Glomerular visceral epithelial cell (primary cell): ENCODE data around the gene MMP28.
A peak's percentile ranks its signal among the peaks of the same experiment; 100 is the strongest.

Experiments used
- DNase-seq: peaks from one replicate; pipeline ENCODE4 v3.0.0-alpha.2; 2016; ENCODE audit errors: extremely low spot score

The MMP28 gene

DNA sequence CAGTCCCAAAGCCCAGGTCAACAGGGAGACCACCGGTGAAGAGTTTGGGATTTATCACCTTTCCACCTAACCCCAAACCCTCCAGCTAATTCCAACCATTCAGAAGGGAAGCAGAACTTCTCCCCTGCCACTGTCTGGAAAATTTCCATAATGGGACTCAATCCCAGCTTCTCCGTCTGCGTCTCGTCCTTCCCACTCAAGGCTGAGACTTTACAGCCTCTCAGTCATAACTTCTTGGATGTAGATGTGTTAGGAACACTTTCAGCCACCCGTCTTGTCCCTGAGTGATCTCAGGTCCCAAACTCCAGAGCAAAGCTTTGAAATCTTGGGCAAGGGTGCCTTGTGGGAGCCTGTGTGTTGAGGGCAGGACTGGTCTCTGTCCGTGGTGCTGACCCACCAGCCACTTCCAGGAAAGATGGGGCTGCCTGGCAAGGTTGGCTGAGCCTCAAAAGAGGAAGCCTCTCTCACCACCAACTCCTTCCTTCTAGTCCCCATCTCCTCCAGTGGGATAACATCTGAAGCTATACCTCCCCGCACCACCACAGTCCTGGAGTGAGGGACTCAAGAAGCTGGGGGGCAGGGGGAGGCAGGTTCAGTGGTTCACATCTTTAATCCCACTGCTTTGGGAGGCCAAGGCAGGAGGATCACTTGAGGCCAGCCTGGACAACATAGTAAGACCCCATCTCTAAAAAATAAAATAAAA, 51.7 kb downstream of the MMP28 start:
- DNase-seq, result peak; percentile 44

DNA sequence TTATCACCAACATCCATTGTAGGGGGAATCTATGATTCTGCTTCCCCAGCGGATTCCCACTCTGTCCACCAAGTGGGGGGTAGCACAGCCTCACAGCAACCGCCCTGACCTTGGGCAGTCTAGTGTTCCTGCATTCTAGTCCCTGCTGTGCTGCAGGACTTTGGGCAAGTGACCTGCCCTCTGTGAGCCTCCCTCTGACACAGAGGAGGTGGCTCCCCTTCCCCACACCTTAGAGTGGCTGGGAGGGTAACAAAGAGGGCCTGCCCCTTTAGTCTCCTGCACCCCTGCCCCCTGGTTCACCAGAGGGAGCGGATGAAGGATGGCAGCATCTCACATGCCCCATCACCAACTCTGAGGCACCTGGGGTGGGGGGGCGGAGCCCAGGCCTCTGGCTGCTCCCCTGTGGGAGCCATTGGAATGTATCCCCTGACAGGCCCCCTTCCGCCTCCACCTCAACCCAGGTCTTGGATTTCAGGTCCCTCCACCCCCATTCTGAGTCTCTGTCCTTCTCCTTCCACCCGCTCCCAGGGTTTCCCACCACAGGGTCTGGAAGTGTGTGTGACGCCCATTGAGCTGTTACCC, 52.5 kb downstream of the MMP28 start:
- no peak for DNase-seq

DNA sequence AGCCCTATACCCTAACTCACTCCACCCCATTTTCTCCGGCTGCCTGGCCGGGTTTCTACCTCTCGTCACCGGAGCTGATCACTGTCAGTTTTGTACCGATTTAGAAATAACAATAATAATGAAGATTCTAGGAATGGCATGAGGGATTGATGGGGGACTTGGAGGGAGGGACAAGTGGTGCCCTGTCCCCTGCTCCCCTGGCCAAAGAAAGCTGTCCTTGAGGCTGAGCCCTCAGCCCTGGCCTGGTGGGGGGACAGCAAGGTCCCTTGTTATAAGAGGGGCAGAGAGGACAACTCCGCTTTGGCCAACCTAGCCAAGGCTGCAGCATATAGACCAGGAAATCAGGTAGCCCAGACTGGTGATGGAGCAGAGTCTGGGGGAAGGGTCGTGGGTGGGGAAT, 52.9 kb downstream of the MMP28 start:
- DNase-seq, result no peak

DNA sequence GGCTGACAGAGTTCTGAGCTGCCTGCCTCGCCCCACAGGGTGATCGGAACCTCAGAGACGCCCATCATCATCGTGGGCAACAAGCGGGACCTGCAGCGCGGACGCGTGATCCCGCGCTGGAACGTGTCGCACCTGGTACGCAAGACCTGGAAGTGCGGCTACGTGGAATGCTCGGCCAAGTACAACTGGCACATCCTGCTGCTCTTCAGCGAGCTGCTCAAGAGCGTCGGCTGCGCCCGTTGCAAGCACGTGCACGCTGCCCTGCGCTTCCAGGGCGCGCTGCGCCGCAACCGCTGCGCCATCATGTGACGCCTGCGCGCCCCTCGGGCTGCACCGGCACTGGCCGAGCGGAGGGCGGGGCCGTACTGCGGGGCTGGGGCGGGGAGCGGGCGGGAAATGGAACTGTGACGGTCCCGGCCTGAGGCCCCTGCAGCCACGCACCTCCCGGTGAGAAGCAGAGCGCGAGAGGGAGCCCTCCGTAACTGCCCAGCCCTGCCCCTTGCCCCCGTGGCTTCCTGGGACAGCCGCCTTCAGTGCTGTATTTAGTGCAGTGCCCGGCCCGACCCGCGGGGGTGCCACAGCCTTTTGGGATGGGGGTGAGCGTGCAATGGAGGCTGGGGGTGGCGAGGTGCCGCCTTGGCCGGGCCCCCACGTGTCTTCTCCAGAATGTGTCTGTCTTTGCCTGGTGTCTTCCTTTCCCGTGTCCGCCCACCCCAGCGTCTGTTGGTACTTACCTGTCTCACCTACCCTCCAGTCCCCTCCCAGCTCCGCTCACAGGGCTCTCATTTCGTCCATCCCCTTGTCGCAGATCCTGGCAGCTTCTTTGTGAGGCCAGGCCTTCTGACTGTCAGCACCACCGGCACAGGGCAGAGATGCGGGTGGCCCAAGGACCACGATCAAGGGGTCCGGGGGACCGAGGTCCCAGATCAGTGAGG, 54.2 kb downstream of the MMP28 start:
- DNase-seq, result no peak

DNA sequence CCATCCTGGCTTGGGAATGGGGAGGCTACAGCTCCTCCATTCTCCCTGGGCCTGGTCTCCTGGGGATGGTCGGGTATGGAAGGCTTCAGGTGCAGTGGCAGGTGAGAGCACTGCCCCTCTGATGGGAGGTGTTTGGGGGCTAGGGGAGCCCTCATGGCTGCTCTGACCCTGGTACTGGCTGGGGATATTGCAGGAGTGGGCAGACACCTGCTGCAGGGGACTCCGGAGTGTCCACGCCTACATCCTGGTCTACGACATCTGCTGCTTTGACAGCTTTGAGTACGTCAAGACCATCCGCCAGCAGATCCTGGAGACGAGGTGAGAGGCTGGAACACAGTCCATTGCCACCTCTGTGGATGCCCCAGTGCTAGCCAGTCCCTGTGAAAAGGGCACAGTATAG, 55.2 kb downstream of the MMP28 start:
- no peak for DNase-seq

DNA sequence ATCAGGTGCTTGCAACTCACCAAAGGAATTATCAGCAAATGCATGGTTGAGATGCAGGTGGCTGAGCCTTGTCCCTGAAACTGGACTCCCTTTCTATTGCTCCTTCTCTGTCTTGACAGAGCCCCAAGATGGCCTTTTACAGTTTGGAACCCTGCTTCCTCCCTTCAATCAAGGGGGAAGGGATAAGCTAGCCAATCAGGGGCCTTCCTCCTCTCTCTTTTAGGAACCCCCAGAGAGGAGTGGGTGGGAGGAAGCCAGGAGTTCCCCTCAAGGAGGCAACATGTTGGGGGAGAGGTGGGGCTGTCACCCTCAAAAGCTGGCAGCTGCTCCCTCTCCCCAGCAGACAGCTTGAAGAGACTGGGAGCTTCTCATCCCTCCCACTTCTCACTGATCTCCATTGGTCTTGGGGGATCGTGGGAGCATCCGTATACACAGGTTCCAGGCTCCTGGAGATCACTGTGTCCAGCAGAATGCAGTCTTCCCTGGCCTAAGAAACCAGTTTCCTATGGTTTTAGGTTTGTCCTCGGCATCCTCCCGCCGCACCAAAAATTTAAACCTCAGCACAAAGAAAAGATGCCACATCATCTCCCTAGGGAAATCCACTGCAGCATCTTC, 56.8 kb downstream of the MMP28 start:
- no peak for DNase-seq

DNA sequence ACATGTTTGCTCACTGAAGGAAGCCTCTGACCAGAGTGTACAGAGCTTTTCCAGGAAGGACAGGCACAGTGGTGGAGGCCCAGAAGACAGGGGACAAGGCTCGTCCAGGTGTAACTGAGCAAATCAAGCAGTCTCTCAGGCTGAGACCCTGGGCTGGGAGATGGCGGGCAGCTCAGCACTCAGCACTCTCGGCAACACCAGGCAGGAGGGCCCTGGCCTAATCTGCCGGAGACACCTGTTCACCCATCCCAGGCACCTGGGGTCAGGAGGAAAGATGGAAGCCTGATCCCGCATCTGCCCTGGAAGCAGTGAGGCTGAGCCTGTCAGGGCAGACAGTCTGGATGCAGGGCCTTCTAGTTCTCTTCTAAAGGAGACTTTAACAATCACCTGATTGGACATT, 59.2 kb downstream of the MMP28 start:
- no peak for DNase-seq

DNA sequence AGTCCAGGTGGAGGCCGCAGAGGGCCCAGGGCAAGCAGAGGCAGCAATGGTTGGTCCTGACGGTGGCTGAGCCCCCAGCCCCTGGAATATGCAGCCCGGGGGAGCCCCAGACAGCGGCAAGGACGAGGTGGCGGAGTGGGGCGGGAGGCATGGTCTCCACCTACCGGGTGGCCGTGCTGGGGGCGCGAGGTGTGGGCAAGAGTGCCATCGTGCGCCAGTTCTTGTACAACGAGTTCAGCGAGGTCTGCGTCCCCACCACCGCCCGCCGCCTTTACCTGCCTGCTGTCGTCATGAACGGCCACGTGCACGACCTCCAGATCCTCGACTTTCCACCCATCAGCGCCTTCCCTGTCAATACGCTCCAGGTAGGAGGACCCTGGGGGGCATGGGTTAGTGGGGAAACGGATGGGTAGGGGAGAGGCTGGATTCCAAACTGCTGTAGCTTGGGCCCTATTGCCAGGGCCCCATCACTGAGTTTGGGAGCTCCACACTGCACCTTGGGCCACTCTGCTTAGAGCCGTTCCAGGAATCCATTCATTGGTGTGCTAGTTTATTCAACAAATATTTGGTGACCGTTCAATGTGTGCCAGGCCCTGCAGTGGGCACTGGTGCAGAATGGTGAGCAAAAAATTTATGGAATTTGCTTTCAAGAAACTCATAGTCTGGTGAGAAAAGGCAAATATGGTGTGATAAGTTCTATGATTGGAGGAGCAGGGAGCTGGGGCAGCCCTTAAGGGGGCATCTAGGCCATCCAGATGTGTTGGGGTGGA, 60.2 kb downstream of the MMP28 start:
- DNase-seq, result no peak

DNA sequence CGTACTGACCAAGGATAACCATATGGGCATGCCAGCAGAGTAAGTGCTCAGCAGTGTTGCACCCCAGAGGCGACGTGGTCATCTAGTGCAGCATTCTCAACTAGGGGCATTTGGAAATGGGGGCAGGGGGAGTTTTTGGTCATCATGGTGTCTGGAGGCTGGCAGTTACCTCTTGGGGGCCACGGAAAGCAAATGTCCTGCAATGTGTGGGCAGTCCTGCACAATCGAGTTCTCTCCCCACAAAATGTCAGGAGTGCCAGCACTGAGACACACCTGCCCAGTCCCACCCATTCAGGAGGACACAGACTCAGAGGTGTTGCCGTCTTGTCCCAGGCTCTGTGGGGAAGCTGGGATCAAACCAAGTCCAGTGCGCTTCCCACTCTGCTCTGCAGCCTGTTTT, 61.0 kb downstream of the MMP28 start:
- DNase-seq, result no peak

DNA sequence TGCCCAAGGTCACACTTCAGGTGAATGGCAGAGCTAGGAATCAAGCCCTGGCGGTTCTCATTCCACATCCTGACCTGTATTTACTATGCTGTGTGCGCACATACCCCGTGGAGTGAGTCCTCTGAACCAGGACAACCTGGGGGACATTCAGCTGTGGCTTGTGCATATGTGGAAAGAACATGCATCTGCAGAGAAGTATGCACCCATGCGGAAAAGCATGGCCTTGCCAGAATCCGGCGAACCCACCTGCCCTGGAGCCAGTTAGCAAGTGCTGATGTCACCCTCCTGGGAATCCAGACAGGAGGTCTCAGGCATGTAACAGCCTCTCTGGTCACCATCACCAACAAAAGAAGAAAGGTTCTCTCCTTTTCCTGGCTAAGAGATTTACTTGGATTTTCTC, 62.1 kb downstream of the MMP28 start:
- DNase-seq, result peak; percentile 49

DNA sequence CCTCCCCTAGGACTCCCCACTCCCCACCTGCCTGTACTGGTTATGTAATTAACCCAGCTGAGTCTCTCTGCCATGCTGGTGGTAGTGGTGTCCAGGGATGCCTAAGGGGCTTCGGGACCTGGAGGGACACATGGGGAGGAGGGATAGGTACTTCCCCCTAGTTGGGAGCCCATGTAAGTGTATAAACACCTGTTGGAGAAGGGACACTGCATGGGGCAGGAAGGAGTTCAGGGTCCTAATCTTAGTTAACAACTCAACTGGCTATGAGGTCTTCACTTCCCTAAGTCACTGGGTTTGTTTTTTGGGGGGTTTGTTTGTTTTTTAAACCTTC, 62.7 kb downstream of the MMP28 start:
- no peak for DNase-seq

DNA sequence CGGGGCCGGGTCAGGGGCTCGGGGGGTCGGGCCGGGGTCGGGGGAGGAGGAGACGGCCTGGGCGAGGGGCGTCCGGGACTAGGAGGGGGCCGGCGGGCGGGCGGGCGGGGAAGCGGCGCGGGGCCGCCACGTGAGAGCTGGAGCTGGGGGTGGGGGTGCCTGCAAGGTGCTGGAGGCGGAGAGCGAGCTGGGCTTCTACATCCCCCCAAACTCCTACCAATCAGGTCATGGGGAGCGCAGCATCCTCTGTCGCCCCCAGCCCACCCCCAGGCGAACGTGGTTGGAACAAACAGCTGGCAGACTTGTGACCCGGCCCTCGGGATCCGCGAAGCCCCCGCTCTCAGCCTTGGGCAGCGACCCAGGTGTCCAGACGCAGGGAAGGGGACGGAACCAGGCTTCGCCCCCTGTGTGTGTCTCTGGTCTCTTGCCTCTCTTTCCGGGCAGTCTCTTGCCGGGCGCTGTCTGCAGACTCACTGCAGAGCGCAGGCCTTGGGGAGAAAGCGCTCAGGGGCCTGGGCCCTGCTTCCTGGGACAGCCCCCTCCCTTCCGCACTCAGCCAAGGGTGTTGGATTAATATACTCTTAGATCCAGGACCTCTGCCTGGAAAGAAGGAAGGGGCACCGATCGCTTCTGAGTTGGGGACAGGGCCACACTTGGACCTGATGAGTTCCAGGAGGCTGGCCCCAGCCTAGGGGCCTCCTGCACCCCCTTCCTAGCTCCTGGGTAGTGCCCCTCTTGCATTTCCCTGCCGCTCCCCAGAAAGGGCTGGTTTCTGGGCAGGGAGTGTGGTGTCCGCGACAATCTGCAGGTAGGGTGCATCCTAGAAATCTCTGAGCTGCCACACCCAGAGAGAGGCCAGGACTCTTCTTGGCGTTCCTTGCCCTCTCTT, 63.3 kb downstream of the MMP28 start:
- no peak for DNase-seq

DNA sequence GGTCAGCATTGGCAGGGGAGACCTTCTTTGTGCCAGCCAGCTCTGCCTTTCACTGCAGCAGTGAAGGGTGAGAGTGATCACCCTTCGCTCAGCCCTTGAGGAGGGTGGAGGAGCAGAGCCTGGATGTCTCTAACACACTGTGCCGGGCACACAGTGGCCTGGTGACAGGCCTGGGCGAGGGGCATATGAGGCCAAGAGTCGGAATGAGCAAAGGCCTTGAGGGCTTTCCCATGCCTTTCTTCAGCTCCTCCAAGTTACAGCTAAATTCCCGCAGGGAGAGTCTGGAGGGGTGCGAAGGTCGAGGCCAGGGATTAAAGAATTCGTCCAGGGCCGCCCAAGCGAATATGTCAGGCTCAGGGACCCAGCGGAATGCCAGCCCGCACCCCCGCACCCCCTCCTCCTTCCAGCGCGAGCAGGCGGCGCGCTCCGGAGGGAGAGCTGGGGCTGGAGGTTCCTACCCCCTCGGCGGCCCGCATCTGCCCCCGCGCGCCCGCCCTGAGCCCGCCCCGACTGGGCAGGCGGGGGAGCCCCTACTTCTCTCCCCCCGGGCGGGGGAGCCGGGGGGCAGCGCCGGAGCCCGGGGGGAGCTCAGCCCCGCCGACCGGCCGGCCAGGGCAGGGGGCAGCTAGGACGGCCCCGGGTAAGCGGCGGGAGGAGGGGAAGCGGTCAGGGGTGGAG, 64.1 kb downstream of the MMP28 start, which contains the start of gene RASL10B:
Gene RASL10B (plus strand): TSS at position 401 of the 678 bp plus-strand sequence. CDS start 3,546 bp downstream, outside the sequence.
- peak; percentile 51 for DNase-seq

DNA sequence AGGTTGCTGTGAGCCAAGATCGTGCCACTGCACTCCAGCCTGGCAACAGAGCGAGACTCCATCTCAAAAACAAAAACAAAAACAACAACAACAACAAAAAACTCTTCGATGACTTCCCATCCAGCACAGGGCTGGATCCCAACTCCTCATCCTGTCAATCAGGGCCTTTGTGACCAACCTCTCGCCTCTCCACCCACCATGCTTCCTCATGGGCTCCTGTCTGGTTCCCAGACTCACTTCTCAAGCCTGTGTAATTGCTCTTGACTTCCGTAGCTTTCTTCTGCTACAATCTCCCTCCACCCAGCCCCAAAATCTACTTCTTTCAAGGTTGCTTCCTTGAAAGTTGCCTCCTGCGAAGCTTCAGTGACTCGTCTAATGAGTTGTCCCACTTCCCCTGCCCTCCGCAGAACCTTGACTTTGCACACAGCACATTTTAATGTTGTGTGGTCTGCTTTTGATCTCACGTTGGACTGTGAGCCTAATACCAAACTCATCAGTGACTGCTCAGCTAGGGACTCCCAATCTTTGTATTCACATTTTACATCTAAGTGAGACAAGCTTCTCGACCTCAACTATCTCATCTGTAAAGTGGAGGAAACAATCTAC, 64.9 kb downstream of the MMP28 start:
- no peak for DNase-seq

DNA sequence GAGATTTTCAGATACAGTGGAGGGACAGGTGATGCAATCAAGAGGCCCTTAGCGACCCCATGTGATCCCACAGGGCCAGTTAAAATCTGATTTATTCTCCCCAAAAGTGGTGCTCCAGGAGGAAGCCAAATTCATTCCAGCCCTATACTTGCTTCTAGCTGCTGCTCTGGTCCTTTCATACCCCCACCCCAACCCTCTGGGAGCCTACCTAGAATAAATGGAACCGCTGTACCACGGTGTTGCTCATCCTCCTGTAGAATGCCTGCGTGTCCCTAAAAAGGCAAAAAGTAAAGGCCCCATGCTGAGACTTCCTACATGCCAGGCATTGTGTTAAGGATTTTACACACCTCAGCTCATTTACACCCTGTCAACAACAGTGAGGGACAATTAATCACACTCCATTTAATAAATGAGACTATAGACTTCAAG, 66.0 kb downstream of the MMP28 start:
- no peak for DNase-seq

DNA sequence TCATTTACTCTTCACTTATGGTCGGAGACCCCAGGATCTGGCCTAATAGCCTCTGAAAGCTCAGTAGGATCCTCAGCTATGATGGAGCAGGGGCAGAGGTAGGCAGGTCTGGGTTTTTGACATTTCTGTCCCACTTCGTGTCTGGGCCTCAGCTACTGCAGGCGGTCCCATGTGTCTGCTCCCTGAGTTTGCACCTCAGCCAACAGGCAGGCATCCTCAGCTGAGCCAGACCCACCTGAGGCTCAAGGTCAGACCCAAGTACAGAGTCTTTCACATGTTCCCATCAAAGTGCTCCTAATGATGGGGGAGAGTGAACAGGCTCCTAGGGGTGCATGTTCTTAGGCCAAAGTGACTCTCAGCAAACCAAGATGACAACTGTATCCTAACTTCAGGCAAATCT, 66.9 kb downstream of the MMP28 start:
- DNase-seq, result no peak

DNA sequence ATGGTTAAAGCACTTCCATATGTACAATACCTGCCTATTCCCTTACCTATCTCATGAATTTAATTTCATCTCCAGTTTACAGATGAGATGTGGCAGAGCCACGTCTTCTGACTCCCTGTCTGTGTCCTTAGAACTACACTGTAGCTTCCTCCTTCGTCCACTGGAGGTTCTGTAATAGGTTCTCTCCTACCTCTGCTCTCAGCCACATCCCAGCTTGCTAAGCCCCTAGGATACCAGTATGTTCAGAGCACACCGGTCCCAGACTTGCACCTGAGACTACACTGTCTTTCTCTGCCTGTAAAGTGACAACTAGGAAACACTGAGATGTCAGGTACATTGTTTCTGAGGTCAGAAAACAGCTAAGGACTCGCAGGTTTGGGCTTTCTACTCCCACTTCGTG, 67.8 kb downstream of the MMP28 start:
- no peak for DNase-seq

DNA sequence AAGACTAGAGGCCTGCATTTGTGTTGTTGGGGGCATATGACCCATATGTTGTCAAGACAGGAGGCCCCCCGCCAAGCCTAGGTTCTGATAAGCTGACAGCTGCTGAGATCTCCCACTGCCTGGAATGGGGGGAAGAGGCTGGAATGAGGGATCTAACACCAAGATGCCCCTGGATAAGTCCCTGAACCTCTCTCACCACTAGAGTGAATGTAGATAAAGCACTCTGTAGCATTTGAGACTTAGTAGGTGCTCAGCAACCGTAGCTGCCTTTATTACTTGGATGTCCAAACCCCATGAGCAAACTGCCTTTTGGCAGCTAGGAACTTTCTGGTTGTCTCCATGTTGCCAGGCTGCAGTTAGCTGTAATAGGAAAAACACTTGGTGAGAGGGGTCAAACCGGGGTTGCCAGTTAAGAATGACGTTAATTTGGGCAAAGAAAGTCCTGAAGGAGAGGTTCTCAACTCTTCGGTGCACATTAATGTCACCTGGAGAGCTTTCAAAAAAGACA, 68.4 kb downstream of the MMP28 start:
- DNase-seq, result no peak
